HCT116 (cell line): ENCODE data around the gene LHFPL6. TPM values are rescaled to one million over a fixed set of nuclear protein-coding genes. Genes with fewer than 3 reads are reported as not detected.

ENCODE experiments used
- ATAC-seq: fragments of 200-7000 bp; cut with Tn5 transposase; 2 replicates; pipeline ENCODE4 v1.9.1; 2020; ENCODE audit warnings: mild to moderate bottlenecking, moderate library complexity
- BruUV-seq: library from RNA; stranded (reverse); fragments of 400-500 nt; replicated peaks from 2 replicates; lab custom pipeline; 2021; lab: Mats Ljungman, UMichigan
- CTCF ChIA-PET: fragments of 300-600 bp; sonication (Branson Sonifier 250); formaldehyde crosslinking; loops from one replicate; lab custom pipeline; 2021; ENCODE audit warnings: antibody characterized with exemption; lab: Charles Lee
- POLR2A ChIA-PET: fragments of 300-600, 350-600 bp; sonication (Branson Sonifier 250); formaldehyde crosslinking; loops from one replicate; lab custom pipeline; 2021; ENCODE audit warnings: antibody characterized with exemption; lab: Charles Lee
- RAD21 ChIA-PET, 2 experiments: fragments of 300-600 bp; sonication (Branson Sonifier 250); formaldehyde crosslinking; loops; one replicate each; lab custom pipeline; 2023; ENCODE audit warnings: low total read pairs in 2 of 2; ENCODE audit not compliant: uncharacterized antibody in 2 of 2, unreplicated experiment in 2 of 2, low non-redundant PET in 1 of 2; lab: Charles Lee
- DNase-seq: peaks from one replicate; pipeline ENCODE4 v3.0.0-alpha.2; 2010; ENCODE audit warnings: low read depth, low spot score
- H2AFZ ChIP-seq: fragments of 200-600 bp; shearing (Covaris generic), sonication (generic); 2 replicates; pipeline ENCODE4 v1.6.1; 2017; ENCODE audit warnings: low read depth, mixed run types, mixed read lengths, antibody characterized with exemption, low read length; ENCODE audit not compliant: poor library complexity, severe bottlenecking
- H3K27ac ChIP-seq: 2 replicates; pipeline ENCODE4 v1.5.1; 2012; ENCODE audit warnings: low read depth, low read length
- H3K27me3 ChIP-seq: fragments of 200-600 bp; sonication (generic); 2 replicates; pipeline ENCODE4 v1.6.1; 2016; ENCODE audit warnings: mixed run types, low read length, mixed read lengths; ENCODE audit not compliant: insufficient read depth
- H3K36me3 ChIP-seq, 2 experiments: fragments of 200-500 bp in 1 of 2; fragments of 200-600 bp in 1 of 2; sonication (Bioruptor generic) in 1 of 2; sonication (generic) in 1 of 2; 2 replicates each; pipeline versions ENCODE4 v1.5.1 to v1.6.1; 2014 to 2016; ENCODE audit warnings: low read length in 2 of 2, inconsistent platforms in 1 of 2, mixed read lengths in 1 of 2, mixed run types in 1 of 2; ENCODE audit not compliant: insufficient read depth in 2 of 2, control insufficient read depth in 1 of 2
- H3K4me1 ChIP-seq, 2 experiments: fragments of 200-600 bp in 1 of 2; sonication (generic) in 1 of 2; 2 replicates each; pipeline versions ENCODE4 v1.5.1 to v1.6.1; 2012 to 2017; ENCODE audit warnings: low read length in 2 of 2, inconsistent platforms in 1 of 2, mild to moderate bottlenecking in 1 of 2, mixed read lengths in 1 of 2, mixed run types in 1 of 2, moderate library complexity in 1 of 2; ENCODE audit not compliant: insufficient read depth in 2 of 2, control insufficient read depth in 1 of 2
- H3K4me2 ChIP-seq: fragments of 200-600 bp; sonication (generic); 2 replicates; pipeline ENCODE4 v1.6.1; 2017; ENCODE audit warnings: mixed run types, low read length, mixed read lengths
- H3K4me3 ChIP-seq, 2 experiments: fragments of 200-600 bp in 1 of 2; sonication (generic) in 1 of 2; replicated peaks in 1 of 2; 2 replicates each; pipeline ENCODE4 v1.5.1; 2011 to 2016; ENCODE audit warnings: low read length in 2 of 2, control low read depth in 1 of 2, low read depth in 1 of 2, mild to moderate bottlenecking in 1 of 2, mixed read lengths in 1 of 2, mixed run types in 1 of 2
- H3K79me2 ChIP-seq: fragments of 200-600 bp; sonication (generic); 2 replicates; pipeline ENCODE4 v1.6.1; 2017; ENCODE audit warnings: mild to moderate bottlenecking, mixed run types, low read length, moderate library complexity, mixed read lengths; ENCODE audit not compliant: insufficient read depth
- H3K9ac ChIP-seq: fragments of 200-600 bp; sonication (generic); 2 replicates; pipeline ENCODE4 v1.6.1; 2016; ENCODE audit warnings: low read length, mixed read lengths
- H3K9me2 ChIP-seq: fragments of 200-600 bp; sonication (generic), shearing (Covaris generic); 2 replicates; pipeline ENCODE4 v1.6.1; 2017; ENCODE audit warnings: mixed run types, mild to moderate bottlenecking, moderate library complexity; ENCODE audit not compliant: insufficient read depth
- H3K9me3 ChIP-seq, 2 experiments: fragments of 200-500 bp in 1 of 2; fragments of 200-600 bp in 1 of 2; sonication (Bioruptor generic) in 1 of 2; sonication (generic) in 1 of 2; 2 replicates each; pipeline ENCODE4 v1.6.1; 2014 to 2017; ENCODE audit warnings: low read length in 2 of 2, mixed read lengths in 2 of 2, inconsistent platforms in 1 of 2, low read depth in 1 of 2, mild to moderate bottlenecking in 1 of 2, mixed run types in 1 of 2, moderate library complexity in 1 of 2; ENCODE audit not compliant: control insufficient read depth in 1 of 2, insufficient read depth in 1 of 2
- H4K20me1 ChIP-seq: fragments of 200-600 bp; sonication (generic), shearing (Covaris generic); 2 replicates; pipeline ENCODE4 v1.6.1; 2017; ENCODE audit warnings: mixed run types, mild to moderate bottlenecking, moderate library complexity; ENCODE audit not compliant: insufficient read depth
- CBX3 ChIP-seq: IDR thresholded peaks from 2 replicates; pipeline ENCODE4 v1.6.1; 2012; ENCODE audit warnings: low read depth
- CEBPB ChIP-seq: IDR thresholded peaks from 2 replicates; pipeline ENCODE4 v1.6.1; 2012; ENCODE audit warnings: low read depth
- ELF1 ChIP-seq: IDR thresholded peaks from 2 replicates; pipeline ENCODE4 v1.6.1; 2012; ENCODE audit warnings: low read depth, borderline replicate concordance
- EZH2 ChIP-seq: fragments of 200-600 bp; sonication (generic); IDR thresholded peaks from 2 replicates; pipeline ENCODE4 v1.6.1; 2017; ENCODE audit warnings: antibody characterized with exemption, mixed run types
- JUND ChIP-seq: IDR thresholded peaks from 2 replicates; pipeline ENCODE4 v1.6.1; 2012
- POLR2AphosphoS5 ChIP-seq: IDR thresholded peaks from 2 replicates; pipeline ENCODE4 v1.6.1; 2011; ENCODE audit warnings: mild to moderate bottlenecking, low read depth, low read length, moderate library complexity
- RAD21 ChIP-seq: IDR thresholded peaks from 2 replicates; pipeline ENCODE4 v1.6.1; 2012; ENCODE audit warnings: low read depth, mild to moderate bottlenecking
- SRF ChIP-seq: IDR thresholded peaks from 2 replicates; pipeline ENCODE4 v1.6.1; 2012; ENCODE audit warnings: low read depth
- TCF7L2 ChIP-seq: IDR thresholded peaks from 2 replicates; pipeline ENCODE4 v1.7.0; 2011; ENCODE audit warnings: borderline replicate concordance, inconsistent platforms; ENCODE audit not compliant: insufficient read depth, insufficient read length; ENCODE audit errors: extremely low read depth
- YY1 ChIP-seq: IDR thresholded peaks from 2 replicates; pipeline ENCODE4 v1.6.1; 2011; ENCODE audit warnings: low read length, low read depth, moderate library complexity, mild to moderate bottlenecking; ENCODE audit not compliant: insufficient replicate concordance; ENCODE audit errors: extremely low read depth
- ZFX ChIP-seq: fragments of 450-650 bp; IDR thresholded peaks from 2 replicates; pipeline ENCODE4 v1.6.1; 2017
- ZNF274 ChIP-seq: fragments of 200-500 bp; sonication (Bioruptor generic); IDR thresholded peaks from 2 replicates; pipeline ENCODE4 v1.6.1; 2014; ENCODE audit warnings: mild to moderate bottlenecking, low read depth, low read length, inconsistent platforms
- intact Hi-C: fragments of 100-400 bp; cut with micrococcal nuclease; formaldehyde crosslinking; loops from 2 replicates; pipeline ENCODE4 v1.10.0; 2022
- total RNA-seq: library from RNA; stranded (reverse); gene quantifications from one replicate; pipeline ENCODE4 v1.2.1, GENCODE V29; 2021; ENCODE audit not compliant: unreplicated experiment
- TF ChIP-seq, protein P1 (sequence below): IDR thresholded peaks from 2 replicates; pipeline ENCODE4 v1.6.1; 2012
- TF ChIP-seq, protein P2 (sequence below): IDR thresholded peaks from 2 replicates; pipeline ENCODE4 v1.6.1; 2012
- TF ChIP-seq, protein P3 (sequence below): IDR thresholded peaks from 2 replicates; pipeline ENCODE4 v1.6.1; 2012; ENCODE audit warnings: low read depth
- TF ChIP-seq, protein P4 (sequence below): IDR thresholded peaks from 2 replicates; pipeline ENCODE4 v1.6.1; 2011; ENCODE audit warnings: mild to moderate bottlenecking, low read length, moderate library complexity; ENCODE audit not compliant: insufficient replicate concordance; ENCODE audit errors: extremely low read depth

Gene LHFPL6
- total RNA-seq, 1 experiment from 2014 or later: 0.22 TPM

GRCh38 chr13:39298951-39299350 is 304.0 kb downstream of the LHFPL6 start:
- BruUV-seq: no TSS peak
- intact Hi-C loops: no loop called here
- DNase-seq (no peak), ATAC-seq (no peak)
- no peaks in the 10 kb centered on the region for H3K9me3 ChIP-seq
- TF ChIP-seq RAD21 (no peak), ZFX (no peak), YY1 (no peak)
- TF ChIP-seq, protein P1, sequence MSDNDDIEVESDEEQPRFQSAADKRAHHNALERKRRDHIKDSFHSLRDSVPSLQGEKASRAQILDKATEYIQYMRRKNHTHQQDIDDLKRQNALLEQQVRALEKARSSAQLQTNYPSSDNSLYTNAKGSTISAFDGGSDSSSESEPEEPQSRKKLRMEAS: no peak
- no peak overlapping the region for H3K4me3 ChIP-seq
- no peak overlapping the region for H3K27ac ChIP-seq
- no peaks in the 10 kb centered on the region for H3K27me3 ChIP-seq
- no peaks in the 10 kb centered on the region for H3K4me1 ChIP-seq
- no peak overlapping the region for H3K4me2 ChIP-seq
- ChIA-PET RAD21 (no interaction called here), CTCF (no interaction called here), POLR2A (no interaction called here)
- H4K20me1 ChIP-seq: no peaks in the 10 kb centered on the region
- no peaks in the 10 kb centered on the region for H3K79me2 ChIP-seq
- no peak overlapping the region for H2AFZ ChIP-seq
- no peak overlapping the region for H3K9ac ChIP-seq
- H3K9me2 ChIP-seq: no peaks in the 10 kb centered on the region
- H3K36me3 ChIP-seq: no peaks in the 10 kb centered on the region

- Histone ChIP-seq H3K4me2 (no peak overlapping the region), H3K9me2 (no peaks in the 10 kb centered on the region), H3K36me3 (no peaks in the 10 kb centered on the region), H3K4me3 (no peak overlapping the region), H3K4me1 (no peaks in the 10 kb centered on the region), H3K27ac (no peak overlapping the region), H3K79me2 (no peaks in the 10 kb centered on the region), H2AFZ (no peak overlapping the region), H3K27me3 (no peaks in the 10 kb centered on the region), H3K9ac (no peak overlapping the region), H4K20me1 (no peaks in the 10 kb centered on the region), H3K9me3 (no peaks in the 10 kb centered on the region)
- ChIA-PET POLR2A (no interaction called here), RAD21 (no interaction called here), CTCF (no interaction called here)
- DNase-seq (no peak), ATAC-seq (no peak)
- BruUV-seq: no TSS peak
- intact Hi-C loops: no loop called here
- TF ChIP-seq JUND (no peak), TCF7L2 (no peak), ZFX (no peak), EZH2 (no peak), ELF1 (no peak), ZNF274 (no peak), CBX3 (no peak), SRF (no peak), POLR2AphosphoS5 (no peak), YY1 (no peak), CEBPB (no peak)
- TF ChIP-seq, protein P2, sequence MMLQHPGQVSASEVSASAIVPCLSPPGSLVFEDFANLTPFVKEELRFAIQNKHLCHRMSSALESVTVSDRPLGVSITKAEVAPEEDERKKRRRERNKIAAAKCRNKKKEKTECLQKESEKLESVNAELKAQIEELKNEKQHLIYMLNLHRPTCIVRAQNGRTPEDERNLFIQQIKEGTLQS: no peak
- TF ChIP-seq, protein P3, sequence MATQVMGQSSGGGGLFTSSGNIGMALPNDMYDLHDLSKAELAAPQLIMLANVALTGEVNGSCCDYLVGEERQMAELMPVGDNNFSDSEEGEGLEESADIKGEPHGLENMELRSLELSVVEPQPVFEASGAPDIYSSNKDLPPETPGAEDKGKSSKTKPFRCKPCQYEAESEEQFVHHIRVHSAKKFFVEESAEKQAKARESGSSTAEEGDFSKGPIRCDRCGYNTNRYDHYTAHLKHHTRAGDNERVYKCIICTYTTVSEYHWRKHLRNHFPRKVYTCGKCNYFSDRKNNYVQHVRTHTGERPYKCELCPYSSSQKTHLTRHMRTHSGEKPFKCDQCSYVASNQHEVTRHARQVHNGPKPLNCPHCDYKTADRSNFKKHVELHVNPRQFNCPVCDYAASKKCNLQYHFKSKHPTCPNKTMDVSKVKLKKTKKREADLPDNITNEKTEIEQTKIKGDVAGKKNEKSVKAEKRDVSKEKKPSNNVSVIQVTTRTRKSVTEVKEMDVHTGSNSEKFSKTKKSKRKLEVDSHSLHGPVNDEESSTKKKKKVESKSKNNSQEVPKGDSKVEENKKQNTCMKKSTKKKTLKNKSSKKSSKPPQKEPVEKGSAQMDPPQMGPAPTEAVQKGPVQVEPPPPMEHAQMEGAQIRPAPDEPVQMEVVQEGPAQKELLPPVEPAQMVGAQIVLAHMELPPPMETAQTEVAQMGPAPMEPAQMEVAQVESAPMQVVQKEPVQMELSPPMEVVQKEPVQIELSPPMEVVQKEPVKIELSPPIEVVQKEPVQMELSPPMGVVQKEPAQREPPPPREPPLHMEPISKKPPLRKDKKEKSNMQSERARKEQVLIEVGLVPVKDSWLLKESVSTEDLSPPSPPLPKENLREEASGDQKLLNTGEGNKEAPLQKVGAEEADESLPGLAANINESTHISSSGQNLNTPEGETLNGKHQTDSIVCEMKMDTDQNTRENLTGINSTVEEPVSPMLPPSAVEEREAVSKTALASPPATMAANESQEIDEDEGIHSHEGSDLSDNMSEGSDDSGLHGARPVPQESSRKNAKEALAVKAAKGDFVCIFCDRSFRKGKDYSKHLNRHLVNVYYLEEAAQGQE: no peak
- TF ChIP-seq, protein P4, sequence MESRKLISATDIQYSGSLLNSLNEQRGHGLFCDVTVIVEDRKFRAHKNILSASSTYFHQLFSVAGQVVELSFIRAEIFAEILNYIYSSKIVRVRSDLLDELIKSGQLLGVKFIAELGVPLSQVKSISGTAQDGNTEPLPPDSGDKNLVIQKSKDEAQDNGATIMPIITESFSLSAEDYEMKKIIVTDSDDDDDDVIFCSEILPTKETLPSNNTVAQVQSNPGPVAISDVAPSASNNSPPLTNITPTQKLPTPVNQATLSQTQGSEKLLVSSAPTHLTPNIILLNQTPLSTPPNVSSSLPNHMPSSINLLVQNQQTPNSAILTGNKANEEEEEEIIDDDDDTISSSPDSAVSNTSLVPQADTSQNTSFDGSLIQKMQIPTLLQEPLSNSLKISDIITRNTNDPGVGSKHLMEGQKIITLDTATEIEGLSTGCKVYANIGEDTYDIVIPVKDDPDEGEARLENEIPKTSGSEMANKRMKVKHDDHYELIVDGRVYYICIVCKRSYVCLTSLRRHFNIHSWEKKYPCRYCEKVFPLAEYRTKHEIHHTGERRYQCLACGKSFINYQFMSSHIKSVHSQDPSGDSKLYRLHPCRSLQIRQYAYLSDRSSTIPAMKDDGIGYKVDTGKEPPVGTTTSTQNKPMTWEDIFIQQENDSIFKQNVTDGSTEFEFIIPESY: no peak
Observed at GRCh38 chr13:39297664-39298171, 305.3 kb downstream of the LHFPL6 start.
